GM19035 (cell line): ENCODE results near the gene MYLK4.

Experiments
- ATAC-seq: cut with Tn5 transposase; IDR thresholded peaks from one replicate; pipeline ENCODE4 v1.9.1; 2021; ENCODE audit not compliant: unreplicated experiment

The MYLK4 gene

DNA sequence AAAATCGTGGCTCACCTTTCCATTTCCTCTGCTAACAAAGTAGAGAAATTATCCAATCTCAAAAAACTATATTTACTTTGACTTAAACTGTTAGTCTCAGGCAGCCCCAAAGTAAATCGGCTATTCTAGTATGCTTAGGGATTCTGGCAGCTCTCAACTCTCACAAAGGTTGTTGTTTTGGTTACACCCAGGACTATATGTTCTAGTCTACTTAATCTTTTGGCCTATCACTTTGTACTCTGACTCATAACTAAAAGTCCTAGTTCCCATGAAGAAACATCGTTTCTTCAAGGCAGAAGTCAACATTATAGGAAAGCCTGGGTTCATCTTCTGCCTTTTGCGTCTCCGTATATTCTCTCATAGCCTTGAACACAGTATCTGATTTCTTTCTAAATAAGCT is 42.3 kb downstream of the MYLK4 start:
- ATAC-seq = no peak

DNA sequence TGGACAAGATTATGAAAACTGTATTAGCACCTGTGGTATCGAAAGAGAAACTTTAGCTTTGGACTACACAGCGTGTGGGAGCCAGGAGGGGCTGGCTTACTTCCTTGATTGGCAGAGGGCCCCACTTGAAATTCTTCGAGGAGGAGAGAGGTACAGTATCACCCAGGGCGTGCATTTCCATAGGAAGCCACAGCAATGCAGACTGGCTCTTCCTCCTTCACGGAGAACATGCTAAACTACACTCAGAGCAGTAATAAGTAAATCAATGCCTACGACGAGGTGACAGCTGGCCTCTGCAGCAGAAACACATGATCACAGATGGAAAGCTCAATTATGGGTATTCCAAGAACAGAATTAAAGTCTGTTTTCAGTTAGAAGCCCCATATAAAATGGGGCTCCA is 44.2 kb downstream of the MYLK4 start:
- no peak for ATAC-seq

DNA sequence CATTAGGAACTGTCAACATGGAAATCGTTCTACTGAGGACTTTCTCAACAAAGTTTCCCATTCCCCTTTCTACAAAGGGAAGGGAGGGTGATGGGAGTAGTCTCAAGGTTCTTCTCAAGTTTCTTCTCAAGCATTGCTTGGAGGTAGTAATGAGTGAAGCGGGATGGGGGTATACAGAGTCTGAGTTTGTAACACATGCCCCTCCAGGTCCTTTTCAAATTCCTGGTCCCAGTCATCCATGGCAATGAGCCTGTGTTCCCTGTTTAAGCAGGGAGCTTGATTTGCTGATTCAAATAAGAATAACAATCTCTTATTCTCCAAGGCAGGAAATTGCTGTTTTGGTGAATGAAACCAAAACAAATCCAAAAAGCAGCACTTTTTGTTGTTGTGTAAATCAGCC is 45.5 kb downstream of the MYLK4 start:
- no peak for ATAC-seq

DNA sequence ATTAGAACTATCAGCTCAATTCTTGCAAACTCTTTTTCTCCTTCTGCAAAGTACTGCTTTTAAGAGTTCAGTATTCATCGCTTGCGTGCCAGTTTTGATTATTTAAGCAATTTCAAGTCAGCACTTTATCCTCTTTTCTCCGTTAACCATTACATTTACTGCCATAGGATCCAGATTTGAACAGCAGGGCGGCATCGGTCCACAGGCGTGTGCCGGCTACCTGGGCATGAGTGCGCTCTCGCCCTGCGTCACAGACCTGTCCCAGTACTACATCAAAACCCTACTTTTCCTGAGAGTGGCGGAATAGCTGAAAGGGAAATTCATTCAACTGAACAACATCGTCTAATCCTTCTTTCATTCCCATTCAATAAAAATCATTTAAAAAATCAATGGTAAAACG is 53.4 kb downstream of the MYLK4 start:
- ATAC-seq = no peak

DNA sequence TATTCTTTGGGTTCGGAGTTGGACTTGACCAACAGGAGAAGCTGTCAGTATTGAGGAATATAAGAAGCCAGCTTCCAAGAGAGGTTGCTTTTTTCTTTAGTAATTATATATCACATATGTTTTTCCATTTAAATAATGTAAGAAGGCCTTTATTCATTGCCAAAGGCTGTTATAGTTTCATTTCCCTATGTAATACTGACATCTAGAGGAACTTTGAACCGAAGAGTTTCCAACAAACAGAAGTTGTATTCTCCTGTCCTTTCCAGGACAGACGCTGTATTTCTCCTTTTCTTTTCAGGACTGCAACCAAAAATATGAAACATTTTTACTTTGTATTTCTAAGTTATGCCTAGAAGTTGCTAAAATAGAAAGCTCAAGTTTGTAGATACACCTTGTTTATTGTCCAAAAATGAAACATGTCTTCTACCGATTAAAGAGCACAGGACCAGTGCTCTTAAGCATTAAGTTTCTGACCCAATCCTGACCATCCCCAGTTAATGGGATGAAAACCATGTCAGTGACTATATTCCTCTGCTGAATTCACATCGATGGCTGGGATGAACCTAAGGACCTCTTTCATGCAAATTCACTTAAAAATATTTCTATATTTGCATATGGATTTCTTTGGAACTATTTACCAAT is 55.1 kb downstream of the MYLK4 start:
- ATAC-seq = no peak

DNA sequence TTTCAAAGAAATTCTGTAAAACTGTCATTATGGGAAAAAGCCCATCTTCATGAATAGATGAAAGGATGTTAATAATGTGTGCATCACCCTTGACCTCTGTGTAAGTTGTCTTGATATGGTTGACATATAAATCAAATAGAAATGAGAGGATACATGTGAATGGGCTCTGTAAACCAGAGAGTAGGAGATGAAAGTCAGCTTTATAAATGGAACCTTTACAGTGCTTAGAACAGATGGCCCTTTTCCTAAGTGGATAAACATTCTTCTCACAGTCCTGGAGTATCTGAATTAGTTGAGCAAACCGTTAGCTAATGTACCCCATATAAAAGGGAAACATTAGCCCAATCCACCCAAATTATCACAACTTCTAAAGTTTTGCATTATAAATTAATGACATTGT is 57.5 kb downstream of the MYLK4 start:
- no peak for ATAC-seq

DNA sequence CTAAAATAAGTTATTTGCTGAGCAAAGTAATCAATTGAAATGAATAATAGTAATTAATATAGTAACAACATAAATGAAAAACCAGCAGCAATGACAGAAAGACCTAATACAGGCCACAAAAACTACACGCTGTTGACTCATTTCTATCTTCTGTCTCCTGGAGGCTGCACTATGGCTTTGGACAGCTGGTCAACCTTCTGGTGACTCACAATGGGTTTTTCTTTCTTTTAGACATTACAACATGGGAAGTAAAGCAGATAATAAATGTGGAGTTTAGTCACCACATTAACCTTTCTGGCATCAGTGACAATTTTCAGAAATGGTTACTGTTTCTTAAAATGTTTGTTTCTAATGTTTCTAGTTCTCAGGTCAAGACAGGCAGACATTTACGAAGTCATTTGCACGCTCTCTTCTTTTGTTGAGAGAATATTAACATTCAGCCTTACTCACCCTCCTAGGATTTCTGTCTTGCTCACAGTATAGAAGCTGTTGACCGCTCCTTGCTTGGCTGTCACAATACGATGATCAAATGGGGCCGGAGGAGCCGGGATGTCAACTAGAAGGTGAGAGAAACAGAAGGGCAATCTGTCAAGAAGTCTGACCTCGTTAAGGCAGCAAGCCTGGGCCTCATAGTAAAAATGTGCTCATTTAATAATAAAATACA is 62.2 kb downstream of the MYLK4 start:
- no peak for ATAC-seq

DNA sequence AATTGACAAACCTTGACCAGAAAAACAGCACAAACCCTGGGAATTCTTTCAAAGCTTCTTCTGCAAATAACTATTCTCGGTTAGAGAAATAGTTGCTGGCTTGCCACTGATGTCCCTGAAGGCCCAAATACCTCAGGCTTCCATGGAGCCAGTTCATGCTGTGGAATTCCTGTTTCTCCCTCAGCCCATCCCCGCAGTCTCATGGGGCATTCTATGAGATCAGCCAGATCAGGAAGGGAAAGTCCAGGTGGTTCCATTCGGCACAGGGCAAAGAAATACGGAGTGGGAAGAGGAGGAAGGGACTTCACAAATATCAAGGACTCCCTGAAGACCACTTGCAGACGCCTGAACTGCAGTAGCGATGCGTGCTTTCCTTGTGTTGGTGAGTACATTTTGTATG is 63.3 kb downstream of the MYLK4 start:
- no peak for ATAC-seq

DNA sequence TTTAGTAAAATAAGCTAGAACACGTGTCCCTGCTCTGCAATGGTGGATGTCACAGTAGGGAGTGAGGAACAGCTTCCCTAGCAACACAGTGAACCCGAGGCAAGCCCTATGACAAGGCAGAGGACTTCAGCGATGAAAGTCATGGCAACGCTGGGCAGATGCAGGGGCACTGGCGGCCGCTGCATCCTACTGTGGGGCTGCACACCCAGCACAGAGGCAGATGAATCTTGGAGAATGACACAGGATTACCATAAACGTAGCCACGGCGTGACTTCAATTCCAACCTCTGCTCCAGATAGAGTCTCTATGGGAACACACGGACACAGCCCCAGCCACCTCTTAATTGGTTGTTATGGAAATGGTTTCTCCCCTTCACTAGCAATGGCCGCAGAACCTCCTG is 64.2 kb downstream of the MYLK4 start:
- ATAC-seq = no peak

DNA sequence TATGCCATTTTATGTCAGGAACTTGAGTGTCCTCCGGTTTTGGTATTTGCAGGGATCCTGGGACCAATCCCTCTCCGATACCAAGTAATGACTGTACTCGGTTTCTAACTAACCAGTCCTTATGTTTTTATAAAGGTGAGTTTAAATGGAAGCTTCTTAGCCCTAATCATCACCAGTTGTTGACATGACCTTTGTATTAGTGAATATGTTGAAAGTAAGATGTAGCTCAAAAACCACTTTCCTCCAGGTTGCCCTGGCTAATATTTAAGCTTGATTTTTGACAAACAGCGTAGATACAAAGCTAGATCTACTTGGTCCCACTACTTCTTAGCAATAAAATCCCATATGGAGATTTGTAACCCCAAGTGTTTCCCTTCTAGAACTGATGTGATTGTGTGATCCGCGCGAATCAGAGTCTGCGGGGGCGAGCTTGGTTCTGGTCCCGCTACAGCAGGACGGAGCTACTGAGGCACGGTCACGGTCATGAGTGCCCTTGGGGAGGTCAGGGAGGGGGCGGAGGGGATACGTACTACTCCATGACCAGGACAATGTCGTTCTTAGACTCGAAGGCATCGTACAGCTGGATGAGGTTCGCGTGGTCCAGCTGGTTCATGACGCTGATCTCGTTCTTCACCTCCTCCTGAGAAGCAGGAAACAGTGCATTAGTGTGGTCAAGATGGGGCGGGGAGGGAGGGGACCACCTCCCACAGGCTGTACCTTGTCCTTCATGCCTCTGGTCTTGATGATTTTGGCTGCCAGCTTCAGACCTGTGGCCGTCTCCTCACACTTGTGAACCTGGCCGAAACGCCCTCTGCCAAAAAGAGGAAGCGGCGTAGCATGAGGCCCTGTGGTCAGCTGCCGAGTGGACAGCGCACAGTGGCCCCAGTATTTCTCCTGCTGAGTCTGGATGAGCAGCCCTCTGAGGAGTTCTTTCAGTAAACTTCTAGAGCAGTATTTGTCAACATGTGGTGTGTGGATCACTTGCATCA is 65.7 kb downstream of the MYLK4 start:
- no peak for ATAC-seq

DNA sequence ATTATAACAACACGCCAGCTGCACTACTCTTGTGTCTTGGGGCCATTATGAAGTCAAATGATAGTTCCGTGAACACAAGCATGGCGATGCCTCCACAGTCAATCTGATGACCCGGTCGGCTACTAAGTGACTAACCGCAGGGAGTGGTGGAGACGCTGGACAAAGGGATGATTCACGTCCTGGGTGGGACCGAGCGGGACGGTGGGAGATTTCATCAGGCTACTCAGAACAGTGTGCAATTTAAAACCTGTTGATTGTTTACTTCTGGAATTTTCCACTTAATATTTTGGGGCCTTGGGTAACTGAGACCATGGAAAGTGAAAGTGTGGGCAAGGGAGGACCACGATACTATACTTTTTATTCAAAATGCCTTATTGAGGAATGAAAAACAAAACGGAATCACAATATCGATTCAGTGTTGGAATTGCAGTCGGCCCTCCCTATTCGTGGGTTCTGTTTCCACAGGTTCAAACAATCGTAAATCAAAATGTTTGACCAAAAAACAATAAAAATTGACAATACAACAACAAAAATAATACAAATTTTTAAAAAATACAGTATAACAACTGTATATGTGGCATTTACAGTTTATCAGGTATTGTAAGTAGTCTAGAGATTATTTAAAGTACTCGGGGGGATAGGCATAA is 66.5 kb downstream of the MYLK4 start:
- no peak for ATAC-seq

DNA sequence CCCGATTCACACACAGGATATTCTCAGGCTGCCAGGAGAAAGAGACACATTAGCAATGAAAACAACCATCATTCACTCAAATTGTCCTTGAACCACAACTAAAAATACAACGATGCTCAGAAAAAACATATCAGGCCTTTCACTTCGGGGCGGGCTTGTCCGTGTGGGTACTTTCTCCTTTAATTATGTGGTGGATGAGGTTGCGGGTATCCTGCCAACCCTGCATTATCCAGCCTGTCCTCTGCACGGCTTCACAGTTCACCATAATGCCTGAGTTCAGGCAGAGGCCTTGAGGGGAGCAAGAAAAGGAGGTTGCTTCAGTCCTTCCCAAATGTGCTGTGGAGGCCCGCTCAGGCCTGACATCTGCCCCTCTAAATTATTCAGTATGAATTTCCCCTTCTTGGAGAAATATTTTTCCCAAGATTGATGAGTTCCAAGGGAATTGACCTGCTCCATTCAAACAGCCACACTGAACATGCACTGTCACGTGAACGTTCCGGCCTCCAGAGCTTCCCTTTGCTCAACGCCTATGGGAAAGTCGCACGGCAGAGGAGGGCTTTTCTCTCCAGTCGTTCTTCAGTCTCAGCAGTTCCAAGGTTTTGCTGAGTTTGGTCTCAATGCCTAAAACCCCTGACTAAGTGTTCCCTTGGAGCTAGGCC is 70.3 kb downstream of the MYLK4 start:
- no peak for ATAC-seq

DNA sequence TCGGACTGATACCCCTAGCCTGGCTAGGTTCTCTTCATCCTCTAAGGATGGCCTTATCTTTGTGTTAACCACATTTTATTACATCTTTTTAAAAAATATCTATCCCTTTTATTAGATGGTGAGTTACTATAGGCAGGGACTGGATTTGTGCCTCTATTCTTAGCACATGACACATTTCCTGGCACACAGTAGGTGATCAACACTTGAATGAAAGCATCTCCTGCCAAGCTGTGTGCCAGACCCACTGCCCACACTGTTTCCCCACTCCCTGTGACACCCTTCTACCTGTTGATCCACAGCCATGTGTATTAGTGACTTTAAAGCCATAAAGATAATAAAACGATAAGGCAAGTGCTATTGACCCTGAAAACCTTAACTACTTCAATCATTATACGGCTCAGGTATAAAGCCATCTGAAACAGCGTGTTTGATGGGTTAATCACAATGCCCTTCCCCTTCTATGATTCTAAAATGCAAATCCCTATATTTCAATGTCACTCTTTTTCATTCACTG is 73.6 kb downstream of the MYLK4 start:
- no peak for ATAC-seq

DNA sequence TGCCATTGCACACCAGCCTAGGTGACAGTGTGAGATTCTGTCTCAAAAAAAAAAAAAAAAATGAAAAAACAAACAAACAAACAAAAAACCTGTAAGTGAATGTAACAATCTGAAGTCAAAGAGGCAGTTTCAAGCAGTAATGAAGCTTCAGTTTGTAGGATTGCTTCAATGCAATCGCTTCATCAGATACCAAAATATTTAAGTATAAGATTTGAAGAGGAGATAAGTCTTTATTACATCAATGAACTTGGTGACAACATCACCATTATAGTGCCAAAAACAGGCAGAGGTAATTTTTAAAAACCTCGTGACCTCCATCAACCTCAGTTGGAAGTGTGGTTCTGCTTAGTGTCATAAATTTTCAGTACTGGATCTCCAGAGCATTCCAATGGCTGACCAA is 74.7 kb downstream of the MYLK4 start:
- no peak for ATAC-seq

DNA sequence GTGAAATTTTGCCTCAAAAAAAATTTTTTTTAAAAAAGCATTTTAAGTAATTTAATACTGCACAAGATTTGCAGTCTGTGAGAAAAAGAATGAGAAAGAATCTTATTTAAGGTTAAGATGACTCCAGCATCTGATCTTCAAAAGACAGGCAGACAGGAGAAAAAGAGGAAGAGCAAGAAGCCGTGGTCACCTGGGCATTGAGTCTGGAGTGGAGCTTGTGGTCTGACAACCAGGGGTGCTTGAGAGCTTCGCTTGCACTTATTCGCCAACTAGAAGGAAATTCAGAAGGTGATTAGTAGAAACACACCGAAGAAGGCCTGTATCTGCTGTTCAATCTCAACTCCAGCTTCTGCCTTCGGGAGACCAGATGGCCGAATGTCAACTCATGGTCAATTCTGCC is 75.9 kb downstream of the MYLK4 start:
- no peak for ATAC-seq

DNA sequence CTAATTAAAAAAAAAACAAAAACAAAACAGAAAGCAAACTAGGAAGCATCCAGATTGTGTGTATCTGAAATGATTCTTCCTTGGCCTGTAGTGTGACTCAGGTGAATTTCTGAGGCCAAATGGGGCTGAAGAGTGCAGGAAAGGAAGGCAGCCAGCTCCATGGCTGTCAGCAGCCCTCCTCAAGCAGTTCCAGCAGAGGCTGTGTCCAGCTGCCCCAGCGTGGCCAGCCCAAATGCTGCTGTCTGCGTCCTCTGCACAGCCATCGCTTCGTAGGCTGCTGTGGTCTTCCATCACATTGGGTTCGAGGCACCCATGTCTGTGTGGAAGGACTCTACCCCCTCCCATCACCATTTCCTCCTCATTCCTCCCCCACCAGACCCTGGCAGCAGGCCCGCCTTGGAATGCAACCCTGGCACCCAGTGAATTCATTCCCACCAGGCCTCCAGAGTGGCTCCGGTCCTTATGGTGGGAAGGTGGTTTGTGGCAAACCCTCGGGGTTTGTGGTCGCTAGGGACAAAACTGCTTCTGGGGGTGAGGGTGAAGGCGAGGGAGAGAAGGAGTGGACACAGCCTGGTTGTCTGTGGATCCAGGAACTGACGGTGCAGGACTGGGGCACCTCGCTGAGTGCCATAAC is 81.5 kb downstream of the MYLK4 start:
- ATAC-seq = no peak

DNA sequence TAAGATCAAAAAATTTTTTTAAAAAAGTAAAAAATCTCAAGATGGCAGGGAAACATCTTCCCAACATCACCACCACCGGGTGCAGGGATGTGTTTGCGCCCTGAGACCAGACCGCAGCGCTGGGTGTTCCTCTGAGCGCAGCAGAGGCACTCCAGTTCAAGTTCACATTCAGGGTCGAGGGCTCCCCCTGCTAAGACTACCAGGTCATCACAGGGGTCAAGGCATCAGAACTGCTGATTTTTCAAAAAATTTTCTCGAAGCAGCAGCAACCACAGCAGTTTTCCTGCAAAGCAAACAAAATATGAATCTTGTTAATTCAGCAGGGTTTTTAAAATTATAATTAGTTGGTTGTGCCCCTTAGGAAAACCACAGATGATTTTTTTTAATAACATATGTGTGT is 83.1 kb downstream of the MYLK4 start:
- ATAC-seq = no peak

DNA sequence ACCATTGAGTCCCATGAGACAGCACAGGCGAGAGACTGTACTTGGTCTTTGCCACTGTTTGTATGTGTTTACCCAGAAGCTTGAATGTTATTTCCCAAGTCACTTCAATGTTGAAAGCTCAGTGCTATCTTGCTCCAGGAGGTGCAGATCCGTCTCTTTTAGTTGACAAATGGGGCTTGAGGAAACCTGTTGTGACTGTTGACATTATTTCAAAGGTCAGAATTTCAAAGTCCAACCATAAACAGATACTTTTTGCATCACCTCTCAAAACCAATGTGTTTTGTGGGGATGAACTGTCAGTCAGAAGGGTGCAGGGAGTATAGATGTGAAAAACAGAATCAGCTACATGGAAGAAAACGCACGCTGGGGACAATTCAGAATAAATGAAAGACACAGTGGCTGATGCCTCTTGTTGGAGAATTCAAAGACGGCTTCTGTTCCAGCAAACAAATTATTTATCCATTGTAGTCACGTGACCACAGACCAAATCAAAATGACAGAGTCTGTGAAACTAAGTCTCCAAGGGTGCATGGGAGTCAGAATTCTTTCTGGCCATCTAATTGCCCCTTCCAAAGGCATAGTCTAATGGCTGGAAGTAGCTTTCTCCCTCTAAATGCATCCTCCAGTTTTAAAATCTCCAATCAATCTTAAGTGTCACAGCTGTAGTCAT is 83.7 kb downstream of the MYLK4 start:
- no peak for ATAC-seq

DNA sequence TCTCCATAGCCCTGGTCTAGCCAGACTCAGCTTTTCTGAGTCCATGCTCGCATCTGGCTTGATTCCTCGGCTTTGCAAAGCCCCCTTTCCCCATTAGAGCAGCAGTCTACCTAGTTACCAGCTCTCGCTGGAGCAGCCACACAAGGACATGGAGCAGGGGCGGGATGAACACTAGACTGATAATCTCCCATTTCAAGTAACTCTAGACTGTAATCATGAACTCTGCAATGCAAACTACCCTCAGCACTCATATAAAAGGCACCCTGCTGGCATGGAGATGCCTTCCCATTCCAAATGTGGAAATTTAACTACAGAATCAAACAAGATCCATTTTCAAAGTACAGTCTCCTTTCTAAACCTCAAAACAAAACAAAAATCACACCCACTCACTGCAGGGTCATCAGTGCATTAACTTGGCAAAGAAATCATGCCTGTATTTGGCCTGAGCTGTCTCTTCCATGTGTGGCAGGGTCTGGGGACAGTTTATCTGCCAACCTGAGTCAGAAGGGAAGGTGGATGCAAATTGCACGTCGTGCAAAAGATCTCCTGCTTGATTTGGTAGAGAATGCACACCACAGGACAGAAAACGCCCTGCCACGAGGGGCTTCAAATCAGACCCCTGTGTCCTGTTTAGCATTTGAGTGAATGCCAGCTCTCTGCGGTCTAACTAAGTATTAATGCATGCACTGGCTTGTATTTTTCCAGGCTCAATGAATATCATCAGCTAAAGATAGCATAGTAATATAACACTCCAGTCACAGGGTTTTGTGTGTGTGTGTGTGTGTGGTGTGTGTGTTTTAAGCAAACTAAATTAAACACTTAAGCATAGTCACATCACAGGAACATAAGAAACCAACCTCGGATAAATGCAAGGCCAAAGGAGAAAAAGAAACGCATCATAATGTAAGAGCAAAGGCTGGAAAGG is 85.3 kb downstream of the MYLK4 start:
- no peak for ATAC-seq
